Adrenal gland (tissue), 12 donors: ENCODE data around the gene SLC37A1. TPM values are rescaled to one million over a fixed set of nuclear protein-coding genes. Genes with fewer than 3 reads are reported as not detected.
A peak's percentile ranks its signal among the peaks of the same experiment; 100 is the strongest.

ENCODE experiments used
- DNase-seq, 7 donors: peaks; one replicate each; pipeline ENCODE4 v3.0.0-alpha.2; 2019 to 2020
- H3K27ac ChIP-seq, 5 donors: fragments of 200-600 bp; sonication (generic) in 4 of 5; 1 replicate in 3 of 5; 2 replicates in 2 of 5; pipeline versions ENCODE4 v1.5.1 to v1.8.0; 2016 to 2020; ENCODE audit warnings: mild to moderate bottlenecking in 1 of 5
- H3K27me3 ChIP-seq: fragments of 200-600 bp; 2 replicates; pipeline ENCODE4 v1.8.0; 2021
- H3K36me3 ChIP-seq, 2 donors: fragments of 200-600 bp; replicated peaks in 1 of 2; 1 replicate in 1 of 2; 2 replicates in 1 of 2; pipeline versions ENCODE4 v1.5.1 to v1.8.0; 2018 to 2022
- H3K4me1 ChIP-seq, 2 donors: fragments of 200-600 bp; replicated peaks in 1 of 2; 1 replicate in 1 of 2; 2 replicates in 1 of 2; pipeline versions ENCODE4 v1.5.1 to v1.8.0; 2018 to 2021
- H3K4me3 ChIP-seq, 4 donors: fragments of 200-600 bp; sonication (generic) in 3 of 4; one replicate each; pipeline ENCODE4 v1.5.1; 2016 to 2018
- H3K9me3 ChIP-seq, 3 donors: fragments of 200-600 bp; sonication (generic) in 1 of 3; replicated peaks in 1 of 3; 1 replicate in 2 of 3; 2 replicates in 1 of 3; pipeline versions ENCODE4 v1.5.1 to v1.8.0; 2016 to 2021
- CTCF ChIP-seq, 6 experiments: fragments of 450-650 bp in 4 of 6; fragments of 200-600 bp in 2 of 6; sonication (generic) in 1 of 6; IDR thresholded peaks; 1 replicate in 5 of 6; 2 replicates in 1 of 6; pipeline versions ENCODE4 v1.5.1 to v1.8.0; 2016 to 2021; ENCODE audit warnings: antibody characterized with exemption in 6 of 6, mild to moderate bottlenecking in 2 of 6, moderate library complexity in 1 of 6
- POLR2A ChIP-seq, 2 donors: fragments of 450-650 bp; IDR thresholded peaks; one replicate each; pipeline ENCODE4 v1.6.1; 2017; ENCODE audit warnings: antibody characterized with exemption in 2 of 2, mild to moderate bottlenecking in 2 of 2, moderate library complexity in 1 of 2
- WGBS, 4 donors: extraction: QIAGEN DNeasy Blood & Tissue Kit in 2 of 4; methylation state at CpG; one replicate each; pipeline versions ENCODE4 v1.1.5 to v1.1.7; 2013 to 2017; 5-methylcytosine and 5-hydroxymethylcytosine counted together
- intact Hi-C, 2 donors: fragments of 100-400 bp; cut with DNase I; formaldehyde crosslinking; loops; one replicate each; pipeline versions ENCODE4 v1.14.1 to v1.15.0; 2022 to 2023
- polyA plus RNA-seq, 3 donors: library from polyadenylated mRNA; stranded (reverse); fragments of 200-250 nt in 2 of 3; fragments of 350-450 nt in 1 of 3; fragmentation: Illumina TruSeq in 1 of 3; extraction: RNeasy Lipid Tissue Mini Kit (QIAGEN cat#74804) in 1 of 3; gene quantifications; one replicate each; pipeline ENCODE4 v1.2.3, GENCODE V29; 2013 to 2014
- total RNA-seq, 9 donors: library from RNA; depleted of rRNA in 4 of 9; stranded (reverse); fragments of >200 nt in 4 of 9; fragments of 120-200 nt in 1 of 9; fragmentation: NEBNext Ultra II Directional in 1 of 9; extraction: Animal tissue kit (Norgen Biotek cat#: 25700) in 1 of 9; gene quantifications; one replicate each; pipeline versions ENCODE4 v1.1.0 to v1.2.4, GENCODE V29; 2013 to 2023
- donor health status: healthy with polysubstance abuse.
- donor health status: Bipolar disorder and iron deficiency.
- donor health status: DM: yes; HTN: yes; CAD: no.
- donor health status: DM: no; HTN: no; CAD: no.
- donor health status: DM: no; HTN: no; CAD: no.
- donor health status: DM: yes; HTN: yes; CAD: no.

The SLC37A1 gene
- total and polyA plus RNA-seq, 12 donors = 4.8 to 27.2 (median 16.3) TPM

GRCh38 chr21:42518626-42519025, 5.0 kb downstream of the SLC37A1 start:
- intact Hi-C loops = no loop called here
- peaks cover 0 to 14% of the 10 kb centered on the region in 2 donors for H3K36me3 ChIP-seq
- TF ChIP-seq CTCF (IDR thresholded peaks at IDR 0.05) = peak in 3 of 6 experiments; percentile 13 to 29 (median 17)
- TF ChIP-seq POLR2A (IDR thresholded peaks at IDR 0.05) = no peak
- peak in 1 of 7 donors; percentile 64 for DNase-seq
- H3K4me3 ChIP-seq = no peak overlapping the region
- H3K27ac ChIP-seq = peak overlapping the region; percentile 45 to 93 (median 65)
- no peaks in the 10 kb centered on the region for H3K9me3 ChIP-seq
- H3K27me3 ChIP-seq = no peaks in the 10 kb centered on the region
- peaks cover 23 to 44% of the 10 kb centered on the region in 2 donors for H3K4me1 ChIP-seq
- 40 to 66% (median 59%) methylated on average over 7 of the region's 7 CpGs for WGBS, 4 donors

GRCh38 chr21:42520628-42521253, 7.1 kb downstream of the SLC37A1 start:
- Histone ChIP-seq H3K4me3 (no peak overlapping the region), H3K27me3 (no peaks in the 10 kb centered on the region), H3K9me3 (no peaks in the 10 kb centered on the region), H3K4me1 (peaks cover 11 to 31% of the 10 kb centered on the region in 2 donors), H3K36me3 (peaks cover 0 to 14% of the 10 kb centered on the region in 2 donors), H3K27ac (no peak overlapping the region)
- WGBS, 4 donors = 89 to 94% (median 92%) methylated on average over 18 of the region's 18 CpGs
- intact Hi-C loops = no loop called here
- no peak for TF ChIP-seq POLR2A (IDR thresholded peaks at IDR 0.05)
- no peak for TF ChIP-seq CTCF (IDR thresholded peaks at IDR 0.05)
- DNase-seq = peak in 2 of 7 donors; percentile 24 to 60

- peak in 2 of 7 donors; percentile 5 to 27 for DNase-seq
- Histone ChIP-seq H3K4me1 (peaks cover 11 to 29% of the 10 kb centered on the region in 2 donors), H3K27ac (no peak overlapping the region), H3K4me3 (no peak overlapping the region), H3K36me3 (peaks cover 0 to 14% of the 10 kb centered on the region in 2 donors), H3K27me3 (no peaks in the 10 kb centered on the region), H3K9me3 (no peaks in the 10 kb centered on the region)
- intact Hi-C loops = no loop called here
- WGBS, 4 donors = 75 to 92% (median 86%) methylated on average over 1 of the region's 1 CpG
- TF ChIP-seq POLR2A (IDR thresholded peaks at IDR 0.05) = no peak
- TF ChIP-seq CTCF (IDR thresholded peaks at IDR 0.05) = no peak
Measured at GRCh38 chr21:42521384-42521783, 7.7 kb downstream of the SLC37A1 start.

- H3K4me3 ChIP-seq = no peak overlapping the region
- intact Hi-C loops = no loop called here
- no peaks in the 10 kb centered on the region for H3K9me3 ChIP-seq
- H3K27ac ChIP-seq = no peak overlapping the region
- H3K27me3 ChIP-seq = no peaks in the 10 kb centered on the region
- peak in 2 of 7 donors; percentile 17 to 43 for DNase-seq
- 71 to 91% (median 87%) methylated on average over 5 to 6 of the region's 6 CpGs for WGBS, 4 donors
- TF ChIP-seq CTCF (IDR thresholded peaks at IDR 0.05) (no peak), POLR2A (IDR thresholded peaks at IDR 0.05) (no peak)
- H3K4me1 ChIP-seq = peaks cover 15 to 29% of the 10 kb centered on the region in 2 donors
- H3K36me3 ChIP-seq = peaks cover 0 to 14% of the 10 kb centered on the region in 2 donors
Measured at GRCh38 chr21:42521805-42522204, 8.2 kb downstream of the SLC37A1 start.
